SK-N-MC (cell line): Measurements from ENCODE around the gene VPS8.

Source experiments
- EZH2 ChIP-seq: fragments of 200-600 bp; sonication (generic); IDR thresholded peaks from one replicate; pipeline ENCODE4 v1.6.1; 2017; ENCODE audit warnings: antibody characterized with exemption
- FOXP2 ChIP-seq: optimal IDR thresholded peaks from 2 replicates; pipeline ENCODE3; 2011; ENCODE audit warnings: mild to moderate bottlenecking, moderate library complexity; ENCODE audit not compliant: insufficient read depth; ENCODE audit errors: extremely low read length, control extremely low read depth
- POLR2AphosphoS5 ChIP-seq: IDR thresholded peaks from 2 replicates; pipeline ENCODE4 v1.6.1; 2012; ENCODE audit warnings: mild to moderate bottlenecking, low read depth, low read length, borderline replicate concordance

DNA sequence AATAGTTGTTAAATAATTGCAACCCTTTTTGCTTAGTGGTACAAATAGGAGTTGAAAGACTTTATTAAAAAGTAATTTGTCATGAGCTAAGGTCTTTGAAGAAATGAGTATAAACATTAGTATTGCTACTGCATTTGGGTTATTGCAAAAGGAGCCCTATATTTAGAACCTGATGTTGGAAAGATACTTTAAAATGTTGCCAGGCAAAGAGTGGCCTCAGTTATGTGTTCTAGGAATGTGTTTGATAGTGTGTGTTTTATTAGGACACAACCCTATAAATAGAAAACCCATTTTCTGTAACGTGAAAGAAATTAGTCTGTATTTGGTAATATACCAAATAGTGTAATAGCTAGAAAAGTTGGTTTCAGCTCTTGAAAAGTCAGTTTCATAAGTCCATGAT, 10.7 kb downstream of the VPS8 start:
- no peak for TF ChIP-seq POLR2AphosphoS5
- no peak for TF ChIP-seq EZH2
- no peak for TF ChIP-seq FOXP2
